ENCODE measurements around the gene HMGCS2.

Gene HMGCS2

GRCh38 chr1:119762953-119763352 lies 5.8 kb downstream of the HMGCS2 start:
- no peak for DNase-seq (ENCODE audit: low read depth in 2 of 2)

- no peak for DNase-seq (ENCODE audit: low read depth in 2 of 2)
Measured at GRCh38 chr1:119762409-119762808, 6.3 kb downstream of the HMGCS2 start.

DNA sequence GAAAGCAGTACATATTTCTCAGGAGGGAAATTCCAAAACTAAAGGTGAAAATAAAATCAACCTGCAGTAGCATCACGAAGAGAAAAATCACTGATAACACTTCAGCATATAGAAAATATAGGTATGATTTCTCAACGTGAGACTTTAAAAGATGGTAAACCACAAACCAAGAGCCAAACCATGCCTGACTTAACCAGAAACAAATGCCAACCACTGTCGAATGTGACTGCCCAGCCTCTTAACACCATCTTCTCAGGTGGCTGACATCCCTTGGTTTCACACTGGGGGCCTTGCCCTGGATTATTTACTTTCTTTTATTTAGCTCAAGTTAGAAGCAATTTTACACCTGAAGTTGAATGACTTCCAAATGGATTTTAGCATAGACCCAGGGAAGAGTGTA lies 10.1 kb downstream of the HMGCS2 start:
- no peak for DNase-seq (ENCODE audit: low read depth in 2 of 2)

DNA sequence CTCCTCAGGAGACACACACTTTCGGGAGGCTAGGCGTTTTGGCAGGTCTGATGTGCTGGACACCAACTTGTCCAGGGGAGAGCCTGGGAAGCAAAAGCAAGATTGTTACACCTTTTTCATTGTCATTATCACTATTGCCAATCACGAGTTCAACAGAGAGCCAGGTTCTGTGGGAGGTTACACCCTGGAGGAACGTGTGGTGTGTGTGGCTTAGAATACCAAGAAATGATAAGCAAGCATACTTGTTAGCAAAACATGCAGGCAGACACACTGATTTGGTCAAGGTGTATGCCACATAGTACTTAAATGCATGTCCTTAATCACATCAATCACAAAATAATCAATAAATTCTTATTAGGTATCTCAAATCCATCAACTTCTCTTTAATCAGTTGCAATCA lies 16.1 kb downstream of the HMGCS2 start:
- no peak for DNase-seq (ENCODE audit: low read depth in 2 of 2)

- DNase-seq (ENCODE audit: low read depth in 2 of 2), result no peak
Measured at GRCh38 chr1:119748040-119748439, 20.7 kb downstream of the HMGCS2 start.

DNA sequence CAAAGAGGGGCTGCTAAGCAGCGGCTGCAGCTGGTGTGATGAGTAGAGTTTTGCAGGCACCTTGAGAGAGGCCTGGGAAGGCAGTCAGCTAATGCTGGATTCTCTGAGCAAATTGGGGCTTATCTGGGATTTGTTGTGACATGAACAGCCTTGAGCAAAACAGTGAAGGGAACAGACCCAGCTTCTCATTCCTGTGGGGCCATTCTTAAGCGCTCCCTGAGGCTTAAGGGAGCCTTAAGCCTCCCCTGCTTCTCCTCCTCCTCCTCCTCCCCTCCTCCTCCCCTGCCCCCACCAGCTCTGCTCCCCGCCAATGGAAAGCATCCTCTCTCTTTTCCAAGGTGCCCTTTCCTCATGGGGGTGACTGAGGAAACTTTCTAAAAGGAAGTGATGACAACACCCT lies 21.3 kb downstream of the HMGCS2 start:
- no peak for DNase-seq (ENCODE audit: low read depth in 2 of 2)

- no peak for DNase-seq (ENCODE audit: low read depth in 2 of 2)
Measured at GRCh38 chr1:119745034-119745433, 23.7 kb downstream of the HMGCS2 start.

DNA sequence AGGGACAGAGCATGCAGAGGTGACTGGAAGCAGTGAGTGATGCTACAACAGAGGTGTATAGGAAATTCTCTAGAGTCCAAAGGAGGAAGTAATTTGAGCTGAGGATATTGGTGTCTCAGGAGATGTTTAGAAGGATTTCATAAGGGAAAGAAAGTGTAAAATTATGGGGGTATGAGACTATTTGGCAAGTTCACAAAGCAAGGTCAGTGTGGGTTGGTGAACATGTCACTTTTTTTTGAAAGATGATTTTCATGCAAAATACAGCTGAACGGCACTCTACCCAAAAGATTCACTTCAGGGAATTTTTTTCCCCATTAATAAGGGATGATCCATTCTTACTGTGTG lies 24.1 kb downstream of the HMGCS2 start:
- no peak for DNase-seq (ENCODE audit: low read depth in 2 of 2)

DNA sequence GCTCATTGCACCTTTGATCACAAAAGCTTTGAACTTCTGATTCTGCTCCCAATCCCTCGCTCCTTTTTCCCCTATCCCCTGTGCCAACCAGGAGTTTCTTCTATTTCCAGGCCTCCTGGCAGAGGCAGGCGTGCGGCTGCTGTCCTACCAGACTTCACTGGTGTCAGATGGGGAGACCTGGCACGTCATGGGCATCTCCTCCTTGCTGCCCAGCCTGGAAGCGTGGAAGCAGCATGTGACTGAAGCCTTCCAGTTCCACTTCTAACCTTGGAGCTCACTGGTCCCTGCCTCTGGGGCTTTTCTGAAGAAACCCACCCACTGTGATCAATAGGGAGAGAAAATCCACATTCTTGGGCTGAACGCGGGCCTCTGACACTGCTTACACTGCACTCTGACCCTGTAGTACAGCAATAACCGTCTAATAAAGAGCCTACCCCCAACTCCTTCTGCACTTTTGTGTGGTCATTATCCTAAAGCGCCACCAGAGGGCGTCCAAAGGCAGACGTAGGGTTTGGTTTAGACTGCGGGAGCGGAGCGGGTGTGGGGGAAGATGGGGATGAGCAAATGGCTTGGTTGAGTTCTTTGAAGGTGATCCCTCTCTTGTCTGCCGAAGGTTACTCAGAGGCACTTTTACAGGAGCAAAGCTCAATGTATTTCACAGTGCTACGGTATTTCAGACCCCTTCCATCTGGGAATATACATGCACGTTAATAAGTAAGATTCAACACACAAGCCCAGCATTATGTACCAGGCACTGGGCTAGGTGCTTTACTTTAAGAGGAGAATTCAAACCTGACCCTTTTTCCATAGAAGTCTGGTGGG lies 24.7 kb downstream of the HMGCS2 start:
- DNase-seq (ENCODE audit: low read depth in 2 of 2), result peak; percentile 7 to 20

- no peak for DNase-seq (ENCODE audit: low read depth in 2 of 2)
Measured at GRCh38 chr1:119743308-119743707, 25.4 kb downstream of the HMGCS2 start.

DNA sequence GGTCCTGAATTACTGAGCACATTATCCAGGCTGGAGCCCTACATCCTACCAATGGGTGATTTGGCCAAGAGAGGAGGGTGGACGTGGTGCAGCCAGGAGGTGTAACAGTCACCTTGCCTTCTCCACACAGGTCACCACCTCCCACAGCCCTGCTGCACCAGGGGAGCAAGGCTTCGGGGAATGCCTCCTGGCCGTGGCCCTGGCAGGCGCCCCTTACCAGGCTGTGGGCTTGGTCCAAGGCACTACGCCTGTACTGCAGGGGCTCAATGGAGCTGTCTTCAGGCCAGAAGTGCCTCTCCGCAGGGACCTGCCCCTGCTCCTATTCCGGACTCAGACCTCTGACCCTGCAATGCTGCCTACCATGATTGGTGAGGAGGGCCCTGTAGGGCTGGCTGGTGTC lies 26.0 kb downstream of the HMGCS2 start:
- DNase-seq (ENCODE audit: low read depth in 2 of 2), result no peak

DNA sequence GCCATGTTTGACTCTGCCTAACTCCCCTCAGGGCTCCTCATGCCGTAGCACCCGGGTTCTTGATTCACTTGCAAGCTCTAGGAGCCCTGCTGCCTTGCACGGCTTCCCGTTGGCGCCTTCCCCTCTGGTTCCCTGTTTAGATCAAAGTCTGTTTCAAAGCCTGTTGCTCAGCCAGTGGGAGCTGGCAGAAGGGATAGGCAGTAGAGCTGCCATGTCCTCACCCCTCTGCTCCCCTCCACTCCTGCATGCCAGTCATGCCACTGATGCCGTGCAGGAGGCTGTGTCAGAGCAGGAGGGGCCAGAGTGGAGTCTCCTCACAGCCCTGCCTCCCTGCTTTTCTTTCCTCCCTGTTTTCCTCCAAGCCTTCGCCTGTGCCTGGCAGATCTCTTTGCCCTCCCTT lies 26.5 kb downstream of the HMGCS2 start:
- DNase-seq (ENCODE audit: low read depth in 2 of 2), result no peak

DNA sequence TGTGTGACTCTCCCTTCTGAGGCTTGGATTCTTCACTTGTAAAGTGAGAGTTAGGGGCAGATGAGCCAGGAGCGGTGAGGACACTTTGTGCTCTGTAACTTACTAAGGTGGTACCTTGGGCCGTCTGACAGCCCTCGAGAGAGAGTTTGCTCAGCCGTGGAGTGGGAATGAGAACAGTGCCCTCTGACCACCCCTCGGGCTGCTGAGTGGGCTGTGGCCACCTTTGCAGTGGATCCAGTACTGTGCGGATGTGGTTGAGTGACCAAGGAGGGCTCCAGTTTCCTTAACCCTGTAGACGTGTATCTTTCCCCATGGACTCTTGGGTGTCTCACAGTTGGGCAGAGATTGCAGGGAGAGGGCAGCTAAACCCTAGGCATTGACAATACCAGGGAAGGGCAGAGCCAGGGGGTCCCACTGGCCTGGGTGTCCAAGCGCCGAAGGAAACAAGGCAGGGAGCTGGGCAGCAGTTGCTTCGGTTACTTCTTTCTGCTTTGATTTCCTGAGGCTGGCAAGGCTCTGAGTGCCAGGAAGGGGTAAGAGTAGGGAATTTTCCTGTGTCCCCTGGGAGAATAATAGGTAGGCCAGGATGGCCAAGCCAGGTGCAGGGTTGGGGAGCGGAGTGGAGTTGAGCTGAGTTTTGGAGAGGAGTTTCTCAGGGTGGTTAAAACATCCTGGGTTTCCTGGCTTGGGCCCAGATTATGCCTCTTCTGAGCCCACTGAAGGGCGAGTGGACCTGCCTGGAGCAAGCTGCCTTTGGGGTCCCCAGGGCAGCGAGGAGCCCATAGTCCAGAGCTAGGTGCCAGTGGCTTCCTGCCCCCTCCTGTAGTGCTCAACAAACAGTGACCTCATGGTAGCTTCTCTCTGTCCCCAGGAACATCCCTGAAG lies 27.6 kb downstream of the HMGCS2 start:
- no peak for DNase-seq (ENCODE audit: low read depth in 2 of 2)

GRCh38 chr1:119740261-119740660 lies 28.4 kb downstream of the HMGCS2 start:
- no peak for DNase-seq (ENCODE audit: low read depth in 2 of 2)

- no peak for DNase-seq (ENCODE audit: low read depth in 2 of 2)
Measured at GRCh38 chr1:119739150-119739549, 29.6 kb downstream of the HMGCS2 start.

- no peak for DNase-seq (ENCODE audit: low read depth in 2 of 2)
Measured at GRCh38 chr1:119738100-119738720, 30.5 kb downstream of the HMGCS2 start.

GRCh38 chr1:119737040-119737682 lies 31.5 kb downstream of the HMGCS2 start:
- DNase-seq (ENCODE audit: low read depth in 2 of 2), result no peak

- DNase-seq (ENCODE audit: low read depth in 2 of 2), result no peak
Measured at GRCh38 chr1:119736649-119737039, 32.1 kb downstream of the HMGCS2 start.

DNA sequence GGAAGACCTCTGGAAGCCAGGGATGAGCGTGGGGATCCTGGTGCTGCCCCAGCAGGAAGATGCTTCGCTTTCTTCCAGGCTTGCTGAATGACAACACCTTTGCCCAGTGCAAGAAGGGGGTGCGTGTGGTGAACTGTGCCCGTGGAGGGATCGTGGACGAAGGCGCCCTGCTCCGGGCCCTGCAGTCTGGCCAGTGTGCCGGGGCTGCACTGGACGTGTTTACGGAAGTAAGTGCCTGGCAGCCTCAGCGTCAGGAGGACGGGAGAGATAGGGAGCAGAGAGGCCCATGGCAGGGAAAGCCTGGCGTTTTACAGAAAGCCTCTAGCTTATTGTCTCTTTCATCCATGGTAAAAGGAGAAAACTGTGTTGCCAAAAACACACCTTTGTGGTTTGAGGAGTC lies 33.5 kb downstream of the HMGCS2 start:
- DNase-seq (ENCODE audit: low read depth in 2 of 2), result no peak

- DNase-seq (ENCODE audit: low read depth in 2 of 2), result no peak
Measured at GRCh38 chr1:119733754-119734153, 35.0 kb downstream of the HMGCS2 start.

DNA sequence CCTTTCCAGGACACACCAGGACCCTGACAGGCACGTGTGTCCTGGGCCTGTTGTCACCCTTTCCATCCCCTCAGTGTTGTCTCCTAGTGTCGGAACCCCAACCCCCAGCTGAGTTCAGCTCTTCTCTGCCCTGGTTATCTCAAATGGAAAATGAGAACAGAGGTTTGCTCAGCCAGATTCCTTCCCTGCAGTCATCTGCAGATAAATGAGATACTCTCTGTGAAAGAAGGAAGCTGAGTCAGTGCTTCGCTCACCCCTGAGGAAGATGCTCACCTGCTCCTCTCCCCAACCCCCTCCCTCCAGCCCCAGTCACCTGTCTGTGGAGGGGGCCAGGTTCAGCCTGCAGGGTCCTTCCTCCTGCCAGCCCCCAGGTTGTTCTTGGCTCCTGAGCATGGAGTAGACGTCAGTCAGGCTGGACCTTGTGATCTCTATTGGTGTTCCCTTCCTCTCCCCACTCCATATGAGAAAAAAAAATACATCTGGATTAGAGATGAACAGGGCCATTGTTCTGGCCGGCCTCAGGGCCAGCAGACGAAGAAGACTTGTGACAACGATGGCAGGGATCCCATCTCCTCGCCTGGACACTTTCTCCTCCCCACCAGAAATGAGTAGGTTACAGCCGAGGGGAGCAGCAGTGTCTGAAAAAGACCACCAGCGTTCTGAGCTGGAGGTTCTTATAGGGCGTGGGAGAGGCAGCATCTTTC lies 36.1 kb downstream of the HMGCS2 start:
- DNase-seq (ENCODE audit: low read depth in 2 of 2), result no peak
